Left lobe of liver (tissue), 2 donors: ENCODE results near the gene MYT1. TPM values are rescaled to one million over a fixed set of nuclear protein-coding genes. Genes with fewer than 3 reads are reported as not detected.

Source experiments
- ATAC-seq: fragments of 200-7000 bp; cut with Tn5 transposase; one replicate; pipeline ENCODE4 v1.9.1; 2020; ENCODE audit warnings: mild to moderate bottlenecking, moderate library complexity
- DNase-seq: peaks from one replicate; pipeline ENCODE4 v3.0.0-alpha.2; 2020; ENCODE audit warnings: low spot score
- total RNA-seq: library from RNA; stranded (reverse); gene quantifications from one replicate; pipeline ENCODE4 v1.2.1, GENCODE V29; 2021
- donor health status: DM: no; HTN: no; CAD: no; lungs with moderate emphysema.
- donor health status: DM: no; HTN: yes; CAD: no.

The MYT1 gene
- total RNA-seq, 1 donor from 2014 or later, result not detected

DNA sequence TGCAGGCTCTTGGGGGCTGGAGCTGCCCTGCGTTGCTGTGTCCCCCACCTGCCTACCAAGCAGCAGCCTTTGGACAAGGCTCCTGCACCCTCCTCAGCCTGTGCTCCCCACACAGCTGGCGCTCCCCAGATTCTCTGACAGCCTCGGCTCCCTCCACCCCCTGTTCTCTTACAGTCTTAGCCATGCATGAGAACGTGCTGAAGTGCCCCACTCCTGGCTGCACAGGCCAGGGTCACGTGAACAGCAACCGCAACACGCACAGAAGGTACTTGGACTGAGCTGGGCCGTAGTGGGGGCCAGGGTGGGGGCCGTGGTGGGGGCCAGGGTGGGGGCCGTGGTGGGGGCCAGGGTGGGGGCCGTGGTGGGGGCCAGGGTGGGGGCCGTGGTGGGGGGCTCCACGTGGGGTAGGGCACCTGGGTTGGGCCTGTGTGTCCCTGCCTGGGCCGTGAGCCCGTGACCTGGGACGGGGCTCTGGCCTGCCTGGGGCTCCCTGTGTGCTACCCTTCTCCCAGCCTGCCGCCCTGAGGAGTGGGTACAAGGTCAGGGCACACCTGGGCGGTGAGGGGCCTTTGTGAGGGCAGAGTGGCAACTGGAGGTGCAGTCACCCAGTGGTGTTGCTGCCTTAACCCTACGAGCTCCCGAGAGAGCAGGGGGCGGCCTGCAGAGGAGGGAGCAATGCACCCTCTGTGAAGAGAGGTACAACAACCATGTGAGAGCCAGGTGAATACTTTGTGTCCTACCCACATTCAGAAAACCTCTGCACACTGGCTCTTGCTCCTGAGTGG, 47.8 kb downstream of the MYT1 start:
- DNase-seq, result no peak
- no peak for ATAC-seq

DNA sequence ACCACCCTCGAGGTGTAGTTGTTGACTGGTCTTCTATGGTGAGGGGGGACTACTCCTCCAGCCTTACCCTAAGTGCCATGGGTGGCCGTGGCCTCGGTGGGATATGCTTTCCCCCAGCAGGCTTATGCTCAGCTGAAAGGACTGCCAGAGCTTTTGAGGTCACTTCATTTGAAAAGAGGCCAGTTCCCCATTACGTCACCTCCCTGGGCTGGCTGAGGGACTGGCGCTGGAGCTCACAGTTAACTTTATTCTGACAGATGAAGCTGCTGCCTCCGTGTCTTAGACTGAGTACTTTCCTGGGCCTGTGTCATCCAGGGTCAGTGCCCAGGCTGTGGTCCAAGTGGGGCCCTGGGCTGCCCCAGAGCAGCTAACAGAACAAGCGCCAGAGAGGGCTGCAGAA, 48.5 kb downstream of the MYT1 start:
- ATAC-seq (peak; percentile 82), DNase-seq (peak; percentile 70)

DNA sequence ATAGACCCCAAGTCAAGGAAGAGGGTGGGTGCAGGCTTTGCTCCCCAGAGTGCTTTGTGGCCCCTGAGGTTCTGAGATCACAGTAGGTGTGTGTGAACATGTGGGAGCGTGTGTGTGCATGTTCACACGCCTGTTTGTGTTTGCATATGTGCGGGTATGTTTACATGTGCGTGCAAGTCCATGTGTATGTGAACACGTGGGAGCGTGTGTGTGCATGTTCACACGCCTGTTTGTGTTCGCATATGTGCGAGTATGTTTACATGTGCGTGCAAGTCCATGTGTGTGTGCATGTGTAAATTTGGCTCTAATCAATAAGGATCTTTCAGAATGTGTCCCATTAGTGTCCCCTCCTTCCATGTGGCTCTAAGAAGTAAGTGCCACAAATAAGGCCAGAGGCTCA, 49.9 kb downstream of the MYT1 start:
- ATAC-seq, result no peak
- no peak for DNase-seq

DNA sequence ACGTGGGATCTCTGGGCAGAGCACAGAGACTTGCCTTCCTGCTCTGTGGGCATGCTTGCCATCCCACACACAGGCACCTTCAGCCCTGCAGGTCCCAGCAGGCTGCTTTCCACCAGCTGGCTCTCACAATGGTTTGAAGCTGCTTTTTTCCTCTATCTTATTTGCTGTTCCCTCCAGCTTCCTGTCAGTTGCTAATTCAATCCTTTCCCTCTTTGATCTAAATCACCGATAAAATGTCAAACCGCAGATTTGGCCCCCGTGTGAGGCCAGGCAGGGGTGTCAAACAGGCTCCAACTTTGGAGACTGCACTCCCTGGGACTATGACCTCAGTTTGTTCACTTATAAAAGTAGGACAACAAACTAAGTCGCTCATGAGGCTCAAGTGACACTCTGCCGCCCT, 50.7 kb downstream of the MYT1 start:
- ATAC-seq, result no peak

DNA sequence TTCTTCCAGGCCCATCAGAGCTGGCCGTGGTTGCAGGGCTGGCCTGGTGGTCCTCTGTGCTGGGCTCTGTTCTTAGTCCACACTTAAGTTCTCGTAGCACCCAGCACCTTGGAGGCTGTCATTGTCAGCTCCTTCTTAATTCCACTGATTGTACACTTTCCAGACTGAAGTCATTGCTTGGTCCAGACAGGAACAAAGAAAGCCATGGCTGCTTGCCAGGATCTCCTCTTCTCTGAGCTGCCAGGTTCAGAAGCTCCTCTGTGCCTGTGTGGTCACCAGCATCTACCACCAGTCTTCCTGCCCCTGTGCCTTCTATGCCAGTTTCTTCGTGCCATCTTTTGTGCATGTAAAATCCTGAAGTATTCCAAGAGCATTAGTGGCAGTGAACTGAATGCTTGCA, 51.8 kb downstream of the MYT1 start:
- no peak for DNase-seq
- ATAC-seq, result peak; percentile 34

More for the DNA sequence above, 50.7 kb downstream of the MYT1 start:
- no peak for DNase-seq

DNA sequence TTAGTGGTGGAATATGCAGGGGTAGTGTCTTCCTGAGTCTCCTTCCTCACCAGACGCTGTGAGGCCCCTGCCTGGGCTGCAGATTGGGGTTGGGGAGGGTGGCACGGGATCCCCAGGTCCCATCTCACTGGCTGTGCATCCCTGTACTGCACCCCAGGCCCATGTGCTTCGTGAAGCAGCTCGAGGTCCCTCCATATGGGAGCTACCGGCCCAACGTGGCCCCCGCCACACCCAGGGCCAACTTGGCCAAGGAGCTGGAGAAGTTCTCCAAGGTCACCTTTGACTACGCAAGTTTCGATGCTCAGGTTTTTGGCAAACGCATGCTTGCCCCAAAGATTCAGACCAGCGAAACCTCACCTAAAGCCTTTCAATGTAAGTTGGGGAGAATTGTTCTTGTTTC, 52.7 kb downstream of the MYT1 start:
- ATAC-seq, result no peak
- no peak for DNase-seq

DNA sequence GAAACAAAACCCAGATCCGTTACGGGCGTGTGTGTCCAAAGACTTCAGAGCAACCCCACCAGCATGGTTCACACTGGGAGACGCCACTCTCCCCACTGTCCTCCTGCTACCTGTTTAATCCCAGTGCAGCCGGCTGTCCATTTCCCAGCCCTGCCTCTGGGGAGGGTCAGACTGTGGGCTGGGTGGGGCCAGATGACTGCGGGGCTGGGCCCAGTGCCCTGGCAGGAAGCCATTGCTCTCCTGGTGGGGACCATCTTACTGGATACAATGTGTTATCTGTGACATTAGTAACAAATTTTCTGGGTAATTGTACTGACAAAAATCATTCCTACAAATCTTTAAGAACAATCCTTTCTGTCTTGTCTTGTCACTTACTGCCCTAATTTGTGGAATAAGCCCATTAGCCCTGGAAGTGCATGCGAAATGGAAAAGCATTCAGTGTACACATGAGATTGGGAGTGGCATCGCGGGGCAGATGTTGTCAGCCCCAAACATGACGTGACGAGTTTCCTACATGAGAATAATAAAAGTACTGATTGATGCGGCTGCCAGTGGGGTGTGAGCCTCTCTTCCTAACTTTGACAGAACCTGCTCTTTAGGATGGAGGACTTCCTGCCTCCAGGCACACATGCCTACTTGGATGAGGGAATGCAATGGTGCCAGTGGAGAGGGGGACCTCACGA, 53.4 kb downstream of the MYT1 start:
- DNase-seq (no peak), ATAC-seq (no peak)

DNA sequence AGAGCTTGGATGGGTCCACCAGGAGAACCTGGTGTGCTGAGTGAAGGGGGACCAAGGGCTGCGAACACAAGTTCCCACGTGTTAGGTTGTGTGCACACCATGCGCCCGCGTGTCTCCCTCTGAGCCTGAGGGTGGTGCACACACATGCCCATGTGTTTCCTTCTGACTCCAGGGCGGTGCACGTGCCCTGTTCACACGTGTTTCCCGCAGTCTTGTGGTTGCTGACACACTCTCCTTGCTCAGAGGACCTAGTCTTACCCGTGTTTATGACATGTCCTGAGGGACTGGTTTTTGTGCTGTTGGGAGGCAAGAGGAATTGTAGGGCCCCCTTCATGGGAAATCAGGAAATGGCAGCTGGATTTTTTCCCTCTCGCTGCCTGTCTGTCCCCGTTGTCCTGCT, 55.0 kb downstream of the MYT1 start:
- DNase-seq (no peak), ATAC-seq (no peak)

DNA sequence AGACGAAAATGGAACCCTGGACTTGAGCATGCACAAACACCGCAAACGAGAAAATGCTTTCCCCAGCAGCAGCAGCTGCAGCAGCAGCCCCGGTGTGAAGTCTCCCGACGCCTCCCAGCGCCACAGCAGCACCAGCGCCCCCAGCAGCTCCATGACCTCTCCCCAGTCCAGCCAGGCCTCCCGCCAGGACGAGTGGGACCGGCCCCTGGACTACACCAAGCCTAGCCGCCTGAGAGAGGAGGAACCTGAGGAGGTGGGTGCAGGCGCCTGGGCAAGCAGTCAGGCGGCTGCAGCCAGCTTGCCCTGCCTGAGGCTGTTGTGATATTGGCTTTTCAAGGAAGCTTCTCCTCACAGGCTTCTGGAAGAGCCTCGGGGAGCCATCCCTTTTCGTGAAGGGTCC, 55.5 kb downstream of the MYT1 start:
- no peak for DNase-seq
- no peak for ATAC-seq

DNA sequence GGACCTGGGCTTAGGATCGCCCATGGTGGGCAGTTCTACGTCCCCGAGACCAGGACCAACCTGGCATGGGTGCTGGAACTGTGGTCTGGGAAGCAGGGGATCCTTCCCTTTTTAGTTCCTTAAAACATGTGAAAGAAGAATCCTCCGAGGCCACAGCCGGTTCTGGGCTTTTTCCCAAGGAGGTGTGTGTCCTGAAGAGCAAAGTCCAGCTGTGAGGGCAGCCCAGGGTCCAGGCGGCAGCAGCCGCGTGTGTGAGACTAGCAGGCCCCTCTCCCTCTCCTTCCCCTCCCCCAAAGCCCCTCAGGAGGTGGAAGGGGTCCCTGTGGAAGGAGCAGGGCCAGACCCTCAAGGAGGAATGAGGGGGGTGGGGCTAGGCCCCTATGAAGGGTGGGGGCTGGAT, 56.2 kb downstream of the MYT1 start:
- no peak for DNase-seq
- ATAC-seq, result no peak

DNA sequence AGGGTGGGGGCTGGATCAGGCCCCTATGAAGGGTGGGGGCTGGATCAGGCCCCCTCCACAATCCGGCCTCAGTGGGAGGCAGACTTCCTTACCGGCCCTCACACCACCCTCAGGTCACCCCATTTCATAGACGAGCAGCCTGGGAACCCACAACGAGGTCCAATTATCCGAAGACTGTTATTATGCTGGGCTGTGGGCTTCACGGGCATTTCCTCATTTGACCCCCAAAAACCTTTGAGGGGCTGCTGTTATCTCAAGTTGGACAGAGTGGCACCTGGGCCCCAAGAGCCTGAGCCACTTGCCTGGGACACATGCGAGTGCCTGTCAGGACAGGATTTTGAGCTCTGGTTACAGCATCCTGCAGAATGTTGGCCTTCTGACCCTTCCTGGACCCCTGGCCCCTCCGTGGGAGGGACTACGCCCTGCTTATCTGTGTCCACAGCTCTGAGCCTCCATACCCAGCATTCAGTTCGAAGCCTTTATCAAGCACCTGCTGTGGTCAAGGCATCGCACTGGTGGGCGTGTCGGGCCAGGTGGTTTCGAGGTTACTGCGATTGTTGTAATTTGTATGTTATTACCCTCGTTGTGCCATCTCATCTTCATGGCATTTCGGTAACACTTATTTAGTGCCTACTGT, 56.8 kb downstream of the MYT1 start:
- no peak for ATAC-seq

DNA sequence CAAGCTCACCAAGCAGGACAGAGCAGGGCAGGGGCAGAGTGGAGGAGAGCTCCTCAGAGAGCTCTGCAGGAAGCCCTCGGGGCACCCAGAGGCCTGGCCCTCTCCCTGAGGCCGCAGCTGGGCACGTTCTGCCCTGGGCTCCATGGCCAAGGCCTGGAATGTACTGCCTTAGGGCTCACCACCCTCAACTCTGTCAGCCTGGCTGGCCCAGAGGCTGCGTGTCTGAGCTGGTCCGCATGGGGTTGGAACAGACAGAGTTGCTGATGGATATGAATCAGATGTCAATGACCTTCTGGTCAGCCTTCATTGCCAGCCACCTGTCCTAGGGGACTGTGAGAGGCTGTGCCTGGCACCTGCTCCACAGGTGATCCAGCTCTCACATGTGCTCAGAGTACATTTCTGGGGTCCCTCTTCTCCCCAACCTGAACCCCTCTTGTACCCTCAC, 58.1 kb downstream of the MYT1 start:
- ATAC-seq, result peak; percentile 90

More for the DNA sequence above, 56.8 kb downstream of the MYT1 start:
- DNase-seq, result no peak

DNA sequence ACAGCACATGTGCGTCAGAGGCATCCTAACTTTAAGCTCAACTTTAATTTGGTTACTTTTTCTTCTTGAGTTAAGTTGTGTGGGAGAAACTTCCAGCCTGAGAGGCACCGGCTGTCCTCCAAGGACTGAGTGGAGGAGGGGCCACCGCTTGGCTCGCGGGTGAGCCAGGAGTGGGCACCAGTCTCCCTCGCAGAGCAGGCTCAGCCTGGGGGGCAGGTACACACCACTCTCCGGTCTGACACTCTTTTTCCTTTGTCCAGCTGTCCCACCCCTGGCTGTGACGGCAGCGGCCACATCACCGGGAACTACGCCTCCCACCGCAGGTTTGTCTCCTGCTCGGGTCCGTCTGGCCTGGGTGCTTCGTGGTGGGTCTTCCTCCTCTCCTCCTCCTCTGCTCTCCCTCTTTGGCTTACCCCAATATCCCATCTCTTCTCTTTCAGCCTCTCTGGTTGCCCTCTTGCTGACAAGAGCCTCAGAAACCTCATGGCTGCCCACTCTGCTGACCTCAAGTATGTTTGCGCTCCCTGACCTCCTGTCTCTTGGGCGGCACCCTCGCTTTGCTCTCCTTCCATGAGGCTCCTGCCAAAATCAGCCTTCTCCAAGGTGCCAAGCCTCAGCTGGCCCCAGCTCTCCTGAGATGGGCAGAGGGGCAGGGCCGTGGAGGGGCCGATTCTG, 58.7 kb downstream of the MYT1 start:
- ATAC-seq, result no peak
- DNase-seq, result no peak

More for the DNA sequence above, 58.1 kb downstream of the MYT1 start:
- DNase-seq, result peak; percentile 80

DNA sequence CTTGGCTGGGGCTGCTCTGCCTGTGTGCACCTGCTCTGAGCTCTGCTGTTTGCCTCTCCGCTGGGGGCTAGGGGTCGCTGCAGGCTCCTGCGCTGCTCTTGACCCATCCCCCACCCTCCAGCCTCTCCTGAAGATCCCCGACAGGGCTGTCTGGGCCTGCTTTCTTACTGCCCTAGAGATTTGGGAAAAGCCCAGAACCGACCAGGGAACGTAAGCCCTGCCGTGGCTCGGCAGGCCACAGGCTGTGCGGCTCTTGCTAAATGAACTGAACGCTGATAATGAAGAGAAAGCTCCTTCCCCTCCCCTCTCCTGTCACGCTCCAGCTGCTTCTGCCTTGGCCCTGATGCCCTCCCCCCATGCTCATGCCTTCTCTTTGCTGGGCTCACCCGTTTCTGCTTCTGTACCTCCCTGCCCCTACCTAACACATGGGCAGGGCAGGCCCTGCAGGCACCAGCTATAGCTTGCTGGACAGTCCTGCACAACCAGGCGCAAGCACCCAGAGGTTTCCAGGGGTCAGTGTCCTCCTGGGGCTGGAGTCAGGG, 59.3 kb downstream of the MYT1 start:
- ATAC-seq (no peak), DNase-seq (no peak)

DNA sequence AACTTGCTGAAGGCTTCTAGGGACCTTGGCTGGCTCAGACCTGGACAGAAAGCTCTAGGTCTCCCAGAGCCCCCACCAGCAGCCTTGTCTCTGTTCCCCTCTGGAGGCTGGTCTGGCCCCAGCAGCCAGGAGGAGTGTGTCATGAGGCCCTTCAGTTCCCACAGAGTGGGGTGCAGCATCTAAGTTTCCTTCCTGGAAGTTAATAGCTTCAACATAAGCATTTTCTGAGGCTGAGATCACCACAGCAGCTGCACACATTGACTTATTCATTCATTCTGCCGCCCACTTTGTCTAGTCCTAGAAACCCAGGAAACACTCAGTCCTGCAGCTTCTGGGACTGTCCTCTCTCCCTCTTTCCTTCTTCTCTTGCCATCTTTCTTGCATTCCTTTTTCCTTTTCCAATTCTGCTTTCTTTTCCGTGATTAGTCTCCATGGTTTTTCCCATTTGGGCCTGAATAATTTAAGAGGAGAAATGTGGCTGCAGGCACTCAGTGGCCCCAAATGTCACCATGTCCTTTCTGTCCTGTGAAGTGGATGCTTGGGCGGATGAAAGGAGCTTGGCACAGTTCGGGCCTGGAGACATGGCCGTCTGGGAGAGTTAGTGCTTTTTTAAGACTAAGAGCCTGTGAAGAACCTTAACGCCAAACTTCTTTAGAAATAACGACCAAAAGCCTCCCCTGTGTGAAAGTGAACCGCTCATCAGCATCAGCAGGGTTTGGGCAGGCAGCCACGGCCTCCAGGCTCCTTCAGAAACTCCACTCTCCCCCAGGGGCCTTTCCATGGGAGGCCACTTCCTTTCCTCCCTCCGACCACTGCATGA, 60.3 kb downstream of the MYT1 start:
- DNase-seq (no peak), ATAC-seq (no peak)

DNA sequence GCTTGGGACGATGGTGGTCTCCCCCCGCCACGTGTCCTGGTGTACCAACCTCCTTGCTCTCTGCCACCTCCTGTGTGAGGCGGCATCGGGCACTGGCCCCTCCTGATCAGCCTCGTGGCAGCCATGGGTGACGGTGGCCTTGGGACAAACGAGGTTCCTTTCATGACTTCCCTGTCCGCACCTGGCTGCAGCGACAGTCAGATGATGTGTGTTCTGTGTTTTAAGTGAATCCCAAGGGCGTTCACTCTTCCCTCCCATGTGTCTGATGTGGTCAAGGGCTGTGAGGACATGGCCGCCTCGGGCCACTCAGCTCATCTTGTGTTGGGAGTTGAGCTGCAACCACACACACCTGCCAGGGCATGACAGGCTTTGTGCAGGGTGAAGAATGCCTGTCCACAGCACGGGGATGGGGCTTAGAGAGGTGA, 60.9 kb downstream of the MYT1 start:
- DNase-seq (no peak), ATAC-seq (no peak)

DNA sequence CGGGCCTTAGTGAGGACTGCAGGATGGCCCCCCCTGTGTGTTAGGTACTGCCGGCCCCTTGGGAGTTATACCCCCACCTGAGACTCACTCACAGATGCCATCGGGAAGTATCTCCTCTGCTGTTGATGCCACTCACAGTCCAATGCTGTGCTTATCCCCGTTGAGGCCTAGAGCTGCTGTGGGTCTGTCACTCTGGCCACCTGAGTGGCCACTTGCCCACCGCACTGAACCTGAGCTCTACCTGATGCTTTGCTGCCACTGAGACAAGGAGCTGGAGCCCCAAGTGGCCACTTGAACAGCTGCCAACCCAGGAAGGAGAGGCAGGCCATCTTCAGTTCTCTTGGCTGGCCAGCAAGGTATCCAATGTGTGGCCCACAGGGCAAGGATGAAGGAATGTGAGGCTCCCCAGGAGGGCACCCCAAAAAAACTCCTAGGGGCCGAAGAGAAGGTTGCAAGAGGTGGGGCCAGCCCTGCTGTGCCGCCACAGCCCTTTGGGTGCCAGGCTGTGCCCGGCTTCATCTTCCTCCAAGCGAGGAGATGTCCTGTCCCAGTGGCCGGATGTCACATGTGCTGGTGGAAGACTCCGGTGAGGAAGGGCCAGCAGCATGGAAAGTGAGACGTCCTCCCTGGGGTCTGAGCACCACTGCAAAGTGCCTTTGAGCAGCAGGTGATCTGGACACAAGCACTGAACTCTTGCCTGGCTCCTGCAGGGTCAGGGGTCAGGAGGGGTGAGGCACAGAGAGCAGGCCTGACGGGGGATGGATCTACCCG, 61.8 kb downstream of the MYT1 start:
- DNase-seq (no peak), ATAC-seq (no peak)

DNA sequence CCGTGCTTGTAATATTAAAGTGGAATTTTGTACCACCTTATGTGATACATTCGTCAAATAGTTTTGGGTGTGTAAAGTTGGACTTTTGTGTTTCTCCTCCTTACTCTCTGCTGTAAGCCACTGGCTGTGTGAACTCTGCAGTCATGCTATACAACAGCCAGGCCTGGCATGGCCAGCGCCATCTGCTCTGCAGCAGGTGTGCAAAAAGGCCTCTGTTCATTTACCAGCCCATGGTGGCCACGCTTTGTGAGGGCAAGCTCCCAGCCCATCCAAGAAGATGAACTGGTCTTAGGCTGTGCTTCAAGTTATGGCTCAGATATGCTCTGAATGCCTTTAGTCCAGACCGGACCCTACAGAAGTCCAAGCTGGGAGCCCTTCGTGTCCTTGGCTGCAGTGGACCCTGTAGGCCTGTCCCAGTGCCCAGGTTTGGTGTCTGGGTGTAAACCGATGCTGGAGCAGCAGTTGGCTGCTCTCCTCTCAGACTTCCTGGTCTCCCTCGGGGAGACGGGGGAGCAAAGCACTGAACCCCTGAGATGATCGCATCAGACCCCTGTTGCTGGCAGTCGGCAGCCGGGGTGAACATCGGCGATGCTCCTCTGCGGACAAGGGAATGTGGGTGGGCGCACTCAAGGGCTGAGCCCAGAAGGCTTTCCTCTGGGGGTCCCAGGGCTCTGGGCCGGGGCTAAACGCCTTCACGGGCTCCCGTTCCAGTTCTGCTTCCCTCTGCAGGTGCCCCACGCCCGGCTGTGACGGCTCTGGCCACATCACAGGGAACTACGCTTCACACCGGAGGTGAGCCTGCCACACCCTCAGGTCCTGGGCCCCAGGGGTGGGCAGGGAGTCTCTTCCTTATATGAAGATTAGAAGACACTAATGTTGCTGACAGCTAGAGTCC, 62.7 kb downstream of the MYT1 start:
- DNase-seq (no peak), ATAC-seq (no peak)
